Erythroblast (primary cell): ENCODE results near the gene CBL.

Source experiments
- GATA1 ChIP-seq: IDR thresholded peaks from 2 replicates; pipeline ENCODE4 v1.6.1; 2011; ENCODE audit warnings: low read depth, mild to moderate bottlenecking, control low read depth, low read length, moderate library complexity
- POLR2A ChIP-seq: IDR thresholded peaks from 2 replicates; pipeline ENCODE4 v1.6.1; 2011; ENCODE audit warnings: mild to moderate bottlenecking, low read length

GRCh38 chr11:119236891-119237290 lies 30.8 kb downstream of the CBL start:
- TF ChIP-seq POLR2A (no peak), GATA1 (no peak)
